Activated CD4-positive, alpha-beta T cell treated with anti-CD3 and anti-CD28 coated beads, Interleukin-2, amount 10 ng/mL, durations not matched to agents 7 days and 5 days (primary cell): ENCODE measurements around the gene HAPLN2. TPM values are rescaled to one million over a fixed set of nuclear protein-coding genes. Genes with fewer than 3 reads are reported as not detected.
A peak's percentile ranks its signal among the peaks of the same experiment; 100 is the strongest.

Experiments
- CTCF ChIA-PET: fragments of 350-600 bp; sonication (Branson Sonifier 250); formaldehyde crosslinking; loops from one replicate; lab custom pipeline; 2021; ENCODE audit warnings: antibody characterized with exemption; lab: Charles Lee
- POLR2A ChIA-PET: fragments of 350-600 bp; sonication (Branson Sonifier 250); formaldehyde crosslinking; loops from one replicate; lab custom pipeline; 2021; ENCODE audit warnings: antibody characterized with exemption; lab: Charles Lee
- DNase-seq: peaks from one replicate; pipeline ENCODE4 v3.0.0-alpha.2; 2020
- H3K27ac Mint-ChIP-seq: one replicate; pipeline ENCODE4 v1.8.0; 2021; ENCODE audit warnings: mild to moderate bottlenecking, moderate library complexity, mixed read lengths
- H3K27me3 Mint-ChIP-seq: one replicate; pipeline ENCODE4 v1.8.0; 2021; ENCODE audit warnings: mixed read lengths
- H3K36me3 Mint-ChIP-seq: one replicate; pipeline ENCODE4 v1.8.0; 2021; ENCODE audit warnings: low read depth, mixed read lengths
- H3K4me1 Mint-ChIP-seq: one replicate; pipeline ENCODE4 v1.8.0; 2021; ENCODE audit warnings: mixed read lengths
- H3K4me3 Mint-ChIP-seq: one replicate; pipeline ENCODE4 v1.8.0; 2021; ENCODE audit warnings: mild to moderate bottlenecking, moderate library complexity, mixed read lengths
- H3K9me3 Mint-ChIP-seq: one replicate; pipeline ENCODE4 v1.8.0; 2021; ENCODE audit warnings: mixed read lengths
- total RNA-seq, 2 experiments: library from RNA; stranded (reverse); gene quantifications; one replicate each; pipeline ENCODE4 v1.2.3, GENCODE V29; 2021

The HAPLN2 gene
- total RNA-seq, 2 experiments from 2014 or later: 0.62 TPM; not detected in 1

- H3K36me3 Mint-ChIP-seq: no peaks in the 10 kb centered on the region
- no peaks in the 10 kb centered on the region for H3K9me3 Mint-ChIP-seq
- H3K27ac Mint-ChIP-seq: no peak overlapping the region
- ChIA-PET CTCF (interaction anchor here (0.6 to 3.5 kb wide), 15 partner anchors 9 to 449 kb away, joined by 3 to 20 read pairs (median 5); partner anchors contain the start of genes HAPLN2 and NTRK1), POLR2A (no interaction called here)
- H3K4me1 Mint-ChIP-seq: peaks cover 33% of the 10 kb centered on the region
- peaks cover 86% of the 10 kb centered on the region for H3K27me3 Mint-ChIP-seq
- no peak overlapping the region for H3K4me3 Mint-ChIP-seq
- no peak for DNase-seq
Measured at GRCh38 chr1:156643049-156643777, 24.0 kb downstream of the HAPLN2 start.

- CTCF ChIA-PET: interaction anchor here (0.6 to 3.5 kb wide), 12 partner anchors 8 to 448 kb away, joined by 3 to 20 read pairs (median 5); partner anchors contain the start of gene HAPLN2
- Mint-ChIP-seq H3K27me3 (peaks cover 84% of the 10 kb centered on the region), H3K9me3 (no peaks in the 10 kb centered on the region), H3K36me3 (no peaks in the 10 kb centered on the region), H3K4me3 (no peak overlapping the region), H3K4me1 (peaks cover 33% of the 10 kb centered on the region), H3K27ac (no peak overlapping the region)
- peak; percentile 65 for DNase-seq
- POLR2A ChIA-PET: no interaction called here
Measured at GRCh38 chr1:156643778-156644092, 24.5 kb downstream of the HAPLN2 start.

GRCh38 chr1:156644146-156644545 lies 24.9 kb downstream of the HAPLN2 start:
- no peak overlapping the region for H3K4me3 Mint-ChIP-seq
- no peak overlapping the region for H3K27ac Mint-ChIP-seq
- peaks cover 84% of the 10 kb centered on the region for H3K27me3 Mint-ChIP-seq
- ChIA-PET CTCF (interaction anchor here (0.6 to 3.5 kb wide), 11 partner anchors 8 to 448 kb away, joined by 3 to 20 read pairs (median 5); partner anchors contain the start of gene HAPLN2), POLR2A (no interaction called here)
- no peaks in the 10 kb centered on the region for H3K36me3 Mint-ChIP-seq
- DNase-seq: no peak
- no peaks in the 10 kb centered on the region for H3K9me3 Mint-ChIP-seq
- peaks cover 33% of the 10 kb centered on the region for H3K4me1 Mint-ChIP-seq

GRCh38 chr1:156644640-156645039 lies 25.4 kb downstream of the HAPLN2 start:
- peaks cover 33% of the 10 kb centered on the region for H3K4me1 Mint-ChIP-seq
- H3K27me3 Mint-ChIP-seq: peaks cover 83% of the 10 kb centered on the region
- no peak for DNase-seq
- no peak overlapping the region for H3K4me3 Mint-ChIP-seq
- ChIA-PET CTCF (interaction anchor here (1.2 to 2.4 kb wide), 5 partner anchors 10 to 259 kb away, joined by 4 to 12 read pairs (median 5); no protein-coding TSS in a partner anchor), POLR2A (no interaction called here)
- no peaks in the 10 kb centered on the region for H3K36me3 Mint-ChIP-seq
- H3K9me3 Mint-ChIP-seq: no peaks in the 10 kb centered on the region
- no peak overlapping the region for H3K27ac Mint-ChIP-seq

- POLR2A ChIA-PET: no interaction called here
- H3K27me3 Mint-ChIP-seq: peaks cover 82% of the 10 kb centered on the region
- no peak overlapping the region for H3K4me3 Mint-ChIP-seq
- peaks cover 33% of the 10 kb centered on the region for H3K4me1 Mint-ChIP-seq
- H3K27ac Mint-ChIP-seq: no peak overlapping the region
- H3K36me3 Mint-ChIP-seq: no peaks in the 10 kb centered on the region
- DNase-seq: no peak
- no peaks in the 10 kb centered on the region for H3K9me3 Mint-ChIP-seq
- CTCF ChIA-PET: interaction anchor here (0.6 to 2.1 kb wide), 6 partner anchors 10 to 260 kb away, joined by 3 to 7 read pairs (median 4); no protein-coding TSS in a partner anchor
Measured at GRCh38 chr1:156645056-156645455, 25.8 kb downstream of the HAPLN2 start.

GRCh38 chr1:156645666-156646065 lies 26.5 kb downstream of the HAPLN2 start:
- POLR2A ChIA-PET: no interaction called here
- Mint-ChIP-seq H3K27me3 (peaks cover 82% of the 10 kb centered on the region), H3K4me3 (no peak overlapping the region), H3K27ac (no peak overlapping the region), H3K36me3 (no peaks in the 10 kb centered on the region), H3K9me3 (no peaks in the 10 kb centered on the region), H3K4me1 (peaks cover 32% of the 10 kb centered on the region)
- DNase-seq: no peak
- CTCF ChIA-PET: interaction anchor here (0.6 to 1.6 kb wide), 6 partner anchors 14 to 260 kb away, joined by 3 to 7 read pairs (median 4); no protein-coding TSS in a partner anchor

GRCh38 chr1:156646738-156647211 lies 27.6 kb downstream of the HAPLN2 start:
- Mint-ChIP-seq H3K9me3 (no peaks in the 10 kb centered on the region), H3K36me3 (no peaks in the 10 kb centered on the region), H3K4me3 (no peak overlapping the region), H3K27me3 (peaks cover 77% of the 10 kb centered on the region), H3K27ac (no peak overlapping the region), H3K4me1 (peaks cover 23% of the 10 kb centered on the region)
- no peak for DNase-seq
- POLR2A ChIA-PET: no interaction called here
- CTCF ChIA-PET: interaction anchor here (0.5 to 1.4 kb wide), 2 partner anchors 13 to 445 kb away, joined by 3 to 6 read pairs; no protein-coding TSS in a partner anchor

GRCh38 chr1:156647351-156647750 lies 28.1 kb downstream of the HAPLN2 start:
- no peak overlapping the region for H3K4me3 Mint-ChIP-seq
- H3K27ac Mint-ChIP-seq: no peak overlapping the region
- no peak for DNase-seq
- peaks cover 79% of the 10 kb centered on the region for H3K27me3 Mint-ChIP-seq
- H3K9me3 Mint-ChIP-seq: no peaks in the 10 kb centered on the region
- no peaks in the 10 kb centered on the region for H3K36me3 Mint-ChIP-seq
- H3K4me1 Mint-ChIP-seq: peaks cover 22% of the 10 kb centered on the region
- POLR2A ChIA-PET: no interaction called here
- CTCF ChIA-PET: interaction anchor here (0.5 to 1.4 kb wide), 2 partner anchors 14 to 446 kb away, joined by 3 to 6 read pairs; no protein-coding TSS in a partner anchor

- POLR2A ChIA-PET: no interaction called here
- Mint-ChIP-seq H3K27me3 (peaks cover 78% of the 10 kb centered on the region), H3K4me1 (peaks cover 11% of the 10 kb centered on the region), H3K27ac (no peak overlapping the region), H3K9me3 (no peaks in the 10 kb centered on the region), H3K4me3 (no peak overlapping the region), H3K36me3 (no peaks in the 10 kb centered on the region)
- DNase-seq: no peak
- CTCF ChIA-PET: interaction anchor here (0.8 to 1.5 kb wide), 6 partner anchors 9 to 78 kb away, joined by 3 to 5 read pairs (median 4); no protein-coding TSS in a partner anchor
Measured at GRCh38 chr1:156648496-156648895, 29.3 kb downstream of the HAPLN2 start.

GRCh38 chr1:156648951-156649350 lies 29.7 kb downstream of the HAPLN2 start:
- no peak for DNase-seq
- Mint-ChIP-seq H3K4me1 (peaks cover 7% of the 10 kb centered on the region), H3K9me3 (no peaks in the 10 kb centered on the region), H3K27ac (no peak overlapping the region), H3K27me3 (peaks cover 80% of the 10 kb centered on the region), H3K4me3 (no peak overlapping the region), H3K36me3 (no peaks in the 10 kb centered on the region)
- ChIA-PET CTCF (interaction anchor here (1.1 to 3.2 kb wide), 7 partner anchors 9 to 78 kb away, joined by 3 to 19 read pairs (median 4); no protein-coding TSS in a partner anchor), POLR2A (no interaction called here)

- no peak overlapping the region for H3K27ac Mint-ChIP-seq
- ChIA-PET POLR2A (no interaction called here), CTCF (interaction anchor here (1.0 to 3.2 kb wide), 4 partner anchors 8 to 28 kb away, joined by 3 to 19 read pairs (median 4); no protein-coding TSS in a partner anchor)
- H3K27me3 Mint-ChIP-seq: peaks cover 78% of the 10 kb centered on the region
- no peaks in the 10 kb centered on the region for H3K9me3 Mint-ChIP-seq
- H3K4me3 Mint-ChIP-seq: no peak overlapping the region
- peak; percentile 48 for DNase-seq
- peaks cover 8% of the 10 kb centered on the region for H3K4me1 Mint-ChIP-seq
- H3K36me3 Mint-ChIP-seq: no peaks in the 10 kb centered on the region
Measured at GRCh38 chr1:156652131-156652991, 33.1 kb downstream of the HAPLN2 start.

- H3K9me3 Mint-ChIP-seq: no peaks in the 10 kb centered on the region
- H3K36me3 Mint-ChIP-seq: no peaks in the 10 kb centered on the region
- ChIA-PET POLR2A (no interaction called here), CTCF (interaction anchor here (1.0 kb wide), 1 partner anchor 18 kb away, joined by 3 read pairs; no protein-coding TSS in a partner anchor)
- H3K27ac Mint-ChIP-seq: no peak overlapping the region
- DNase-seq: no peak
- no peak overlapping the region for H3K4me3 Mint-ChIP-seq
- peaks cover 13% of the 10 kb centered on the region for H3K4me1 Mint-ChIP-seq
- peaks cover 75% of the 10 kb centered on the region for H3K27me3 Mint-ChIP-seq
Measured at GRCh38 chr1:156652992-156653355, 33.8 kb downstream of the HAPLN2 start.
